Thymus (tissue), 11 donors: ENCODE data around the gene ELF2. TPM values are rescaled to one million over a fixed set of nuclear protein-coding genes. Genes with fewer than 3 reads are reported as not detected.
"Not testable (repeated sequence)": the region's sequence is repeated elsewhere in the genome, so short reads cannot be mapped to it uniquely, and the experiment has no call there.

Experiments
- DNase-seq, 9 donors: peaks; one replicate each; pipeline ENCODE4 v3.0.0-alpha.2; 2013; ENCODE audit warnings: low spot score in 9 of 9, low read depth in 6 of 9, missing footprints in 1 of 9
- H3K27ac ChIP-seq, 2 donors: one replicate each; pipeline ENCODE4 v1.5.1; 2013; ENCODE audit warnings: control low read depth in 1 of 2, low read depth in 1 of 2, low read length in 1 of 2, mild to moderate bottlenecking in 1 of 2, moderate library complexity in 1 of 2
- H3K27me3 ChIP-seq, 2 donors: one replicate each; pipeline ENCODE4 v1.5.1; 2013; ENCODE audit warnings: low read length in 1 of 2; ENCODE audit not compliant: control insufficient read depth in 2 of 2, insufficient read depth in 1 of 2
- H3K36me3 ChIP-seq, 2 donors: one replicate each; pipeline ENCODE4 v1.5.1; 2013; ENCODE audit warnings: low read length in 1 of 2, mild to moderate bottlenecking in 1 of 2, moderate library complexity in 1 of 2; ENCODE audit not compliant: control insufficient read depth in 2 of 2, insufficient read depth in 2 of 2
- H3K4me1 ChIP-seq, 2 donors: one replicate each; pipeline ENCODE4 v1.5.1; 2013; ENCODE audit warnings: low read length in 2 of 2; ENCODE audit not compliant: control insufficient read depth in 2 of 2, insufficient read depth in 2 of 2
- H3K4me3 ChIP-seq, 2 donors: one replicate each; pipeline ENCODE4 v1.5.1; 2013; ENCODE audit warnings: low read length in 2 of 2, control low read depth in 1 of 2, mild to moderate bottlenecking in 1 of 2
- H3K9me3 ChIP-seq, 2 donors: one replicate each; pipeline ENCODE4 v1.5.1; 2013; ENCODE audit warnings: low read length in 1 of 2, mild to moderate bottlenecking in 1 of 2; ENCODE audit not compliant: control insufficient read depth in 2 of 2, insufficient read depth in 1 of 2
- WGBS: extraction: QIAGEN DNeasy Blood & Tissue Kit; methylation state at CpG from one replicate; pipeline ENCODE4 v1.1.7; 2013; 5-methylcytosine and 5-hydroxymethylcytosine counted together
- polyA plus RNA-seq: library from polyadenylated mRNA; stranded (reverse); fragments of 200-250 nt; gene quantifications from one replicate; pipeline ENCODE4 v1.2.3, GENCODE V29; 2013
- total RNA-seq: library from RNA; stranded (reverse); fragments of 120-200 nt; gene quantifications from one replicate; pipeline ENCODE4 v1.2.4, GENCODE V29; 2013
- donor health status: healthy.

Gene ELF2
- total and polyA plus RNA-seq, 2 donors = 32.6 to 50.8 TPM

DNA sequence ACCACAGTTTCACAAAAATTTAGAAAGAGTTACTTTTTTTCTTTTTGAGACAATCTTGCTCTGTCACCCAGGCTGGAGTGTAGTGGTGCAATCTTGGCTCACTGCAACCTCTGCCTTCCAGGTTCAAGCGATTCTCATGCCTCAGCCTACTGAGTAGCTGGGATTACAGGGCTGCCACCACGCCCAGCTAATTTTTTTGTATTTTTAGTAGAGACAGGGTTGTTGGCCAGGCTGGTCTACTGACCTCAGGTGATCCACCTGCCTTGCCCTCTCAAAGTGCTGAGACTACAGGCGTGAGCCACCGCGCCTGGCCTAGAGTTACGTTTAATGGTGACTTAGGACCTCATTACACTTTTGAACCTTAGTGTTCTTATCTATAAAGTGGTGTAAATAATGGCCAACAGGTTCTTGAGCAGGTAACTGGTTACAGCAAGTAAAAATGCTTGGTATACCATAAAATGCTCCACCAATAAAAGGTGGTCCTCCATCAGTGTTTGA lies 147.1 kb downstream of the ELF2 start:
- not testable (repeated sequence) for H3K27me3 ChIP-seq, DNase-seq, H3K4me3 ChIP-seq, H3K36me3 ChIP-seq, H3K9me3 ChIP-seq, H3K4me1 ChIP-seq, H3K27ac ChIP-seq
- WGBS = 98% methylated on average over 6 of the region's 6 CpGs

DNA sequence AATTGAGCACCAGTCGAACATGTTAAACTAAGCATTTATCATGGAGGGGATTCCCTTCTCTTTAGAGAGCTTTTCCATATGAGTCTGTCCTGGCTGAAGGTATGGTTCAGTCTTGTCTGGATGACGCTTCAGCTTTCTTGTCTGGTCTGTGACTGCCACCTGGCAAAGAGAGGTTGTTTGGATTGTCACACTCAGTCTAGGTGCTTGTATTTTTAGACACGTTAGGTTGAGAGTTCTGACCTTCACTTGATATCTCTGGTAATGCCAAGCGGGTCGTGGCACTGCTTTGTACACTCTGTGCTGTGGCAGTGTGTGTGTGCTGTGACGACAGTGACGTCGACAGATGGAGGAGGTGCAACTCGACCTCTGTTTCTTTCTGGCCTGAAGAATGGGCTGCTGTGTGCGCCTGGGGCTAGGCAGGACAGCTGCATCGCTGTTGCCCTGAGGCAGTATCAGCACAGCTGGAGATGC lies 148.8 kb downstream of the ELF2 start:
- no peak for DNase-seq
- peak overlapping the region in 1 of 2 donors; percentile 78 for H3K27ac ChIP-seq

DNA sequence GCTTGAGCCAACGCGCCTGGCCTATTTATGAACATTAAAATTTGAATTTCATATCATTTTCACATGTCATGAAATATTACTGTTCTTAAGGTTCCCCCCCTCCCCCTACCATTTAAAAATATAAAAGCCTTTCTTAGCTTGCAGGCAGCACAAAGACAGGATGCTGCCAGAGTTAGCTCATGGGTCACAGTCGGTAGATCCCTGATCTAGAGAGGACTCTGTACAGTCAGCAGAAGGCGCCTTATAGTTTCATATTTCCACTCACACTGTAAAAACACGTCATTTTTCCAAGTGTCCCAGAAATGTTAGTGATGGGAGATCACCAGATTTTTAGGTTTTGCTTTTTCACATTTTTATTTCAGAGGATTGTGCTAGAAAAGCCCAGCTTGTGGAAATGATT lies 149.2 kb downstream of the ELF2 start:
- no peaks in the 10 kb centered on the region for H3K27me3 ChIP-seq
- no peak for DNase-seq

More for the DNA sequence above, 148.8 kb downstream of the ELF2 start:
- Histone ChIP-seq H3K9me3 (no peaks in the 10 kb centered on the region), H3K4me1 (peaks cover 0 to 2% of the 10 kb centered on the region in 2 donors), H3K27me3 (no peaks in the 10 kb centered on the region), H3K36me3 (peaks cover 0 to 7% of the 10 kb centered on the region in 2 donors), H3K4me3 (no peak overlapping the region)
- WGBS = 95% methylated on average over 11 of the region's 11 CpGs

DNA sequence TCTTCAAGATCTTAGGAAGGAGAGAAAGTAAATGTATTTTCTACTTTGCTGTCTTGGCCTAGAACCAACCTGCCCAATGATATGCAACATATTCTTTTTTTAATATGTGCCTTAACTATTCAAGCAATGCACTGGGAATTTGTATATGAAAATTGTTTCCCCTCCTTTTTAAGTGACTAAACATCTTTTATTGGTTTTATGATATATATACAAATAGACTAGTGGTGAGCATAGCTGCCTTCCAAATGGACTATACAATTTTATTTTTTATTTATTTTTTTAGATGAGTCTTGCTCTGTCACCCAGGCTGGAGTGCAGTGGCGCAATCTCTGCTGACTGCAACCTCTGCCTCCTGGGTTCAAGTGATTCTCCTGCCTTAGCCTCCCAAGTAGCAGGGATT lies 151.2 kb downstream of the ELF2 start:
- Histone ChIP-seq H3K27ac (no peak overlapping the region), H3K4me1 (peaks cover 0 to 1% of the 10 kb centered on the region in 2 donors), H3K36me3 (peaks cover 0 to 7% of the 10 kb centered on the region in 2 donors), H3K4me3 (no peak overlapping the region), H3K9me3 (no peaks in the 10 kb centered on the region), H3K27me3 (no peaks in the 10 kb centered on the region)
- no peak for DNase-seq
- 98% methylated on average over 1 of the region's 1 CpG for WGBS

More for the DNA sequence above, 149.2 kb downstream of the ELF2 start:
- peaks cover 0 to 7% of the 10 kb centered on the region in 2 donors for H3K36me3 ChIP-seq
- no peak overlapping the region for H3K4me3 ChIP-seq
- H3K9me3 ChIP-seq = no peaks in the 10 kb centered on the region
- peak overlapping the region in 1 of 2 donors; percentile 78 for H3K27ac ChIP-seq
- H3K4me1 ChIP-seq = peaks cover 0 to 2% of the 10 kb centered on the region in 2 donors
- 96% methylated on average over 5 of the region's 5 CpGs for WGBS

DNA sequence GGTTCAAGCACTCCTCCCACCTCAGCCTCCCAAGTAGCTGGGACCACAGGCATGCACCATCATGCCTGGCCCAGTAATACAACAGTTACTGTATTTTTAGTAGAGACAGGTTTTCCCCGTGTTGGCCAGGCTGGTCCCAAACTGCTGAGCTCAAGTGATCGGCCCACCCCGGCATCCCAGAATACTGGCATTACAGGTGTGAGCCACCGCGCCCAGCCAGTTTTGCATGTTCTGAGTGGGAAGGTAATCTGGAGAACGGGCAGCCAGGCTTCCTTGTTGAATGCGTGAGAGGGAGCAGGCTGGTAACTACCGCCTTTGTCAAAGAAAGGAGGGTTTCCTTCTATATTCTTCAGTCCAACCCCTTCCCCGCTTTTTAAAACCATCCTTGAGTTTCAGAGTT lies 152.3 kb downstream of the ELF2 start:
- DNase-seq = no peak
- no peaks in the 10 kb centered on the region for H3K9me3 ChIP-seq
- H3K27me3 ChIP-seq = no peaks in the 10 kb centered on the region
- no peak overlapping the region for H3K4me3 ChIP-seq
- H3K27ac ChIP-seq = no peak overlapping the region
- H3K36me3 ChIP-seq = peaks cover 0 to 7% of the 10 kb centered on the region in 2 donors
- no peaks in the 10 kb centered on the region for H3K4me1 ChIP-seq
- 97% methylated on average over 9 of the region's 9 CpGs for WGBS

DNA sequence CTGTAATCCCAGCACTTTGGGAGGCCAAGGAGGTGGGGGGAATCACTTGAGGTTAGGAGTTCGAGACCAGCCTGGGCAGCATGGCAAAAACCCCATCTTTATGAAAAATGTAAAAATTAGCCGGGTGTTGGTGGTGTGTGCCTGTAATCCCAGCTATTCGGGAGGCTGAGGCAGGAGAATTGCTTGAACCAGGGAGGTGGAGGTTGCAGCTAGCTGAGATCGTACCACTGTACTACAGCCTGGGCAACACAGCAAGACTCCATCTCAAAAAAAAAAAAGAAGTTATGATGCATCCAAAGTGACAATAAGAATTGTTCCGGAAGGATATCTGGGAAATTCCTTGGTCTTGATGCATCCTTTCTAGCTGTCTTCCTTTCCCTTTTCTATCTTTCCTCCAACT lies 154.2 kb downstream of the ELF2 start:
- no peak overlapping the region for H3K4me3 ChIP-seq
- DNase-seq = no peak
- H3K27ac ChIP-seq = no peak overlapping the region
- no peaks in the 10 kb centered on the region for H3K36me3 ChIP-seq
- no peaks in the 10 kb centered on the region for H3K4me1 ChIP-seq
- no peaks in the 10 kb centered on the region for H3K27me3 ChIP-seq
- WGBS = 97% methylated on average over 5 of the region's 5 CpGs
- no peaks in the 10 kb centered on the region for H3K9me3 ChIP-seq

DNA sequence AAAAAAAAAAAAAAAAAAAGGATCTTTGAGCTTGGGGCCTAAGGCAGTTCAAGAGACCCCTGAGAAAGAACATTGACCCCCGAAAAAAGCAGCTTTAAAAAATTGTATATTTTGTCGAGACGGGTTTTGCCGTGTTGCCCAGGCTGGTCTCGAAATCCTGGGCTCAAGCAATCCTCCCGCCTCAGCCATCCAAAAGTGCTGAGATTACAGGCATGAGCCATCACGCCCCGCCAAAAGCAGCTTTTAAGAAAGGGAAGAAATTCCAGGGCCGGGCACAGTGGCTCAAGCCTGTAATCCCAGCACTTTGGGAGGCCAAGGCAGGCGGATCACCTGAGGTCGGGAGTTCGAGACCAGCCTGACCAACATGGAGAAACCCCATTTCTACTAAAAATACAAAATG lies 155.9 kb downstream of the ELF2 start:
- H3K27ac ChIP-seq, H3K36me3 ChIP-seq, H3K9me3 ChIP-seq, DNase-seq, H3K4me1 ChIP-seq, H3K27me3 ChIP-seq, H3K4me3 ChIP-seq: not testable (repeated sequence)
- 98% methylated on average over 12 of the region's 12 CpGs for WGBS

DNA sequence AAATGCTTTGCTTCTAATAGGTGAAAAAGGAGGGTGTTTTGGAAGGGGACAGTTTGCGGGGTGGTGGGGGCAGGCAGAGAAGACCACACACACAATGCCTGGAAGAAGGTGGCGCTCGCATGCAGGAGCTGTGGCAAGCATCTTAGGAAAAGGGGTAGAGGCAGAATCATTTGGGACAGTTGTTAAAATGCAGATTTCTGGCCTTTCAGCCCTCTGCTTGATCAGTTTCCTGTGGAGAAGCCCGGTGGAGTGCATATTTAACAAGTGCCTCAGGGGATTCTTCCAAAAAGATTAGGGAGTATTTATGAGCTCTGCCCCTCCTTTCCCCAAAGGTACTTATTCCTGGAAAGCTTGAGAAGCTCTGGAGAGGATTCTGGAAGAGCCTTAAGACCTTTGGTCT lies 156.6 kb downstream of the ELF2 start:
- peaks cover 3 to 6% of the 10 kb centered on the region in 2 donors for H3K4me1 ChIP-seq
- no peaks in the 10 kb centered on the region for H3K27me3 ChIP-seq
- no peak overlapping the region for H3K27ac ChIP-seq
- H3K4me3 ChIP-seq = no peak overlapping the region
- H3K9me3 ChIP-seq = no peaks in the 10 kb centered on the region
- DNase-seq = no peak
- no peaks in the 10 kb centered on the region for H3K36me3 ChIP-seq
- WGBS = 96% methylated on average over 4 of the region's 4 CpGs

DNA sequence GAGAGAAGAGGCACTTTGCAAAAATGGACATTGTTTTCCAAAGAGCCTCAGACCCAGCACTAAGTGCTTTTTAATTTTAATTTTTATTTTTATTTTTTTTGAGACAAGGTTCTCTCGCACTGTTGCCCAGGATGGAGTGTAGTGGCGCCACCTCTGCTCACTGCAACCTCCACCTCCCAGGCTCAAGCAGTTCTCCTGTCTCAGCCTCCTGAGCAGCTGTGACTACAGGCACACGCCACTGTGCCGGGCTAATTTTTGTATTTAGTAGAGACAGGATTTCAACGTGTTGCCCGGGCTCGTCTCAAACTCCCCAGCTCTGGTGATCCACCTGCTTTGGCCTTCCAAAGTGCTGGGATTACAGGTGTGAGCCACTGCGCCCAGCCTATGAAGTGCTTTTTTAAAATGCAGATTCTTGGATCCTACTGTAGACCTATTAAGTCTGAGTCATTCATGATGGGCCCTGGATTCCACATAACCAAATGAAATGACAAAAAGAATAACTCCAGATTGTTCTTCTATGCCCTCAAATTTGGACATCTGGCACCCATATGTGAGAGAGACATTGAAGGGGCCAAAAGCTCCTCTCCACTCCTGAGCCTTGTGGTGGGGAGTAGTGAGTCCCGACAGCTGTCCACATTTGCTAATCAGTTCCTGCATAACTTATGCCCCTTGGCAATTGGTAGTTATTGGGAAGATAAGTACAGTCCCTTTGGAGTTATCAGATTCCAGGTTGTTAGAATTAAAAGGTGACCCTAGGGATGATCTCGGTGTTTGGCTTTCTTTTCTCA lies 157.9 kb downstream of the ELF2 start:
- no peak overlapping the region for H3K4me3 ChIP-seq
- H3K9me3 ChIP-seq = no peaks in the 10 kb centered on the region
- DNase-seq = no peak
- H3K27me3 ChIP-seq = no peaks in the 10 kb centered on the region
- WGBS = 96% methylated on average over 10 of the region's 10 CpGs
- no peaks in the 10 kb centered on the region for H3K36me3 ChIP-seq
- H3K4me1 ChIP-seq = peaks cover 5 to 17% of the 10 kb centered on the region in 2 donors
- no peak overlapping the region for H3K27ac ChIP-seq
